ENCODE results near the gene SUSD2.
"Not testable (repeated sequence)": the region's sequence is repeated elsewhere in the genome, so short reads cannot be mapped to it uniquely, and the experiment has no call there.

The SUSD2 gene

DNA sequence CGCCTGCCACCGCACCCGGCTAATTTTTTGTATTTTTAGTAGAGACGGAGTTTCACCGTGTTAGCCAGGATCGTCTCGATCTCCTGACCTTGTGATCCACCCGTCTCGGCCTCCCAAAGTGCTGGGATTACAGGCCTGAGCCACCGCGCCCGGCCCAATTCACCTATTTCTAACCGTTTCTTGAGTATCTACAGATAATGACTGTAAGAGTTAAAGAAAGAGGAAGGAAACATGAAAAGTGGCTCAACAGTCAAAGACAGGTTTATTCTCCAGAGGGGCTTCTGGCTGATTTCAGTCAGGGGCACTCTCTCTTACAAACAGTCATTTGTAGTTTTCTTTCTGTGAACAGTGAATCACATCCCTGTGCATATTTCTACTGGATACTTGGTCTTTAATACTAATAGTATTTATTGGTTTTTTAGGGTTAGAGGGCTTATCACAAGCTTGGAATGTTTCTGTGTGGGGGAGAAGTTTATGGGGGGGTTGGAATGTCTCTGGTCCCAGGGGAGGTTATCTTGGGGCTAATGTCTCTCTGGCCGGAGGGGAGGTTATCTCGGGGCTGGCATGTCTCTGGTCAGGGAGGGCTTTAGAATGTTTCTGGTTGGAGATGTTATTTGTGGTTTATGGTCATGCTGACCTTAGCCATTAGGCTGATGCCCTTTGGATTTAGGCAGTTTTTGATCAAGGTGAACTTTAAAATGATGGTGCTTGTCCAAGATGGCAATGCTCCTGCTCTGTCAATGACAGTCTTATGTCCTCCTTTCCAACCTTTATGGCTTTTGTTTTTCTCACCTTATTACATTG lies 25.4 kb downstream of the SUSD2 start:
- not testable (repeated sequence) for DNase-seq (ENCODE audit: low spot score in 2 of 2); H3K4me3 Mint-ChIP-seq; H3K36me3 Mint-ChIP-seq; H3K9me3 Mint-ChIP-seq; ATAC-seq
- Mint-ChIP-seq H3K4me1 (peaks cover 11% of the 10 kb centered on the region), H3K27ac (peak overlapping the region; percentile 14)

DNA sequence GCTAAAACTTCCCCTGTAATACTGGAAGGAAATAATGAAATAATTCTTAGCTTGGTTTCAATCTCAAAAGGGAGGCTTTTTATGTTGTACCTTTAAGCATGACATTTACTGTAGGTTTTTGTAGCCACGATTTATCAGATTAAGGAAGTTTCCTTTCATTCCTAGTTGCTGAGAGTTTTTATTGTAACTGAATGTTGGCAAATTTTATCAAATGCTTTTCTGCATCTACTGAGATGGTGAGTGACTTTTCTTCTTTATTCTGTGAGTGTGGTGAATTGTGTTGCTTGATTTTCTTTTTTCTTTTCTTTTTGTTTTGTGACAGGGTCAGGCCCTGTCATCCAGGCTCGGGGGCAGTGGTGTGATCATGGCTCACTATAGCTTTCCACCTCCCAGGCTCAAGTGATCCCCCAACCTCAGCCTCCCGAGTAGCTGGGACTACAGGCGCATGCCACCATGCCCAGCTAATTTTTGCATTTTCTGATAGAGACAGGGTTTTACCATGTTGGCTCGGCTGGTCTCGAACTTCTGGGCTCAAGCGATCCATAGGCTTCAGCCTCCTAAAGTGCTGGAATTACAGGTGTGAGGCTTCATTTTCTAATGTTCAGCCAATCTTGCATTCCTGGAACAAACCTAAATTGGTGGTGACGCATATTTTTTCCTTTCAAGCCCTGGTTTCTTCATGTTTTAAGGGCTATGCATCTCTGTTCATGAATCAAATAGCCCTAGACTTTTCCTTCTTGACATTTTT lies 26.2 kb downstream of the SUSD2 start:
- DNase-seq (ENCODE audit: low spot score in 2 of 2), result no peak

DNA sequence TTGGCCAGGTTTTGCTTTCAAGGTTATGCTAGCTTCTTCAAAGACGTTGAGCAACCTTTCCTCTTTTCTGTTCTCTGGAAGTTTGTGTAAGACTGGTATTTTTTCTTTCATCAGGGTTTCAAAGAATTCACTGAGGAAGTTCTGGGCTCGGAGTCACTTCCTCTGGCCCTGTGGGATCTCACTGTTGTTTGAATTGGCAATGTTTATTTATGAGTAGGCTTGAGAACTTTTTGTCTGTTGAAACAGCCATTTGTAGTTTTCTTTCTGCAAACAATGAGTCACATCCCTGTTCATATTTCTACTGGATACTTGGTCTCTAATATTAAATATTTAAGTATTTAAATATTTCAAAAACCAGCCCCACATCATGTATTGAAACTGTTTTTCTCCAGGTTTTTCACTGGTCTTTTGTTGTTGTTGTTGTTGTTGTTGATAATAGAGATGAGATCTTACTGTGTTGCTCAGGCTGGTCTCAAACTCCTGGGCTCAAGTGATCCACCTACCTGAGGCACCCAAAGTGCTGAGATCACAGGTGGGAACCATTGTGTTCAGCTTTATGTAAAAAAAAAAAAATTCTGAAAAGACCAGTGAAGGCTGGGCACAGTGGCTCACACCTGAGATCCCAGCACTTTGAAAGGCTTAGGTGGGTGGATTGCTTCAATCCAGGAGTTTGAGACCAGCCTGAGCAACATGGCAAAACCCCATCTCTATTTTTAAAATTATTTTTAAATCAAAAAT lies 26.9 kb downstream of the SUSD2 start:
- no peak for DNase-seq (ENCODE audit: low spot score in 2 of 2)
- no peak overlapping the region for H3K4me3 Mint-ChIP-seq
- H3K9me3 Mint-ChIP-seq, result no peaks in the 10 kb centered on the region
- ATAC-seq, result no peak
- peak overlapping the region; percentile 14 for H3K27ac Mint-ChIP-seq
- peaks cover 11% of the 10 kb centered on the region for H3K4me1 Mint-ChIP-seq
- H3K36me3 Mint-ChIP-seq, result no peaks in the 10 kb centered on the region

More for the DNA sequence above, 26.2 kb downstream of the SUSD2 start:
- Mint-ChIP-seq H3K9me3 (no peaks in the 10 kb centered on the region), H3K4me3 (no peak overlapping the region), H3K27ac (peak overlapping the region; percentile 14), H3K4me1 (peaks cover 11% of the 10 kb centered on the region), H3K36me3 (no peaks in the 10 kb centered on the region)
- ATAC-seq, result no peak

DNA sequence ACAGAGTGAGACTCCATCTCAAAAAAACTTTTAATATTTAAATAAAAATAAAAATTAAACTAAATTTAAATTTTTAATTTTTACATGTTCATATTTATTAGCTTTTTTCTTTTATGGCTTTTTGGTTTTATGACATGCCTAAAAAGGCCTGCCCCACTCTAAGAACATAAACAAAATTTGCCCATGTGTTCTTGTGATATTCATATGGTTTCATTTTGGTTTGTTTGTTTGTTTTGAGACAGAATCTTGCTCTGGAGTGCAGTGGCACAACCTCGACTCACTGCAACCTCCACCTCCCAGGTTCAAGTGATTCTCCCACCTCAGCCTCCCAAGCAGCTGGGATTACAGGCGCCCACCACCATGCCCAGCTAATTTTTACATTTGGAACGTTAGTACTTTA lies 27.7 kb downstream of the SUSD2 start:
- ATAC-seq (no peak), DNase-seq (ENCODE audit: low spot score in 2 of 2) (no peak)
- Mint-ChIP-seq H3K4me1 (peaks cover 11% of the 10 kb centered on the region), H3K9me3 (no peaks in the 10 kb centered on the region), H3K27ac (no peak overlapping the region), H3K4me3 (no peak overlapping the region), H3K36me3 (no peaks in the 10 kb centered on the region)

DNA sequence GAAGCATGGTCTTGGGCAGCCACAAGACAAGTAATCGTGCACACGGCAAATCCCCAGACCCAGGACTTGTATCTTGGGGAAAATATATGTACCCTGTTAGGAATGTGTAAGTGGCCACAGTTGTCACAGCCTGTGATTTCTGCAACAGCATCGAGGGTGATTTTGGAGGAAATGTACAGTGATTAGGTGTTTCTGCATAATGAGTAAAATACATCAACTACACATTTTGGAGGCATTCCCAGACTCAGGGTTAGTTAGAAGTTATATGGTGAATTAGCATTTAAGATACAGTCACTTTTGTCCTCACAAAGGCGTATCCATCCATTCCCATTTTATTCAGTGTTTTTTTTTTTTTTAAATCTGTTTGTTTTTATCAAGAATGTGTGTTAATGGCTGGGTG lies 28.4 kb downstream of the SUSD2 start:
- Mint-ChIP-seq H3K27ac (no peak overlapping the region), H3K4me1 (peaks cover 11% of the 10 kb centered on the region), H3K4me3 (no peak overlapping the region), H3K9me3 (no peaks in the 10 kb centered on the region), H3K36me3 (no peaks in the 10 kb centered on the region)
- ATAC-seq (no peak), DNase-seq (ENCODE audit: low spot score in 2 of 2) (no peak)

DNA sequence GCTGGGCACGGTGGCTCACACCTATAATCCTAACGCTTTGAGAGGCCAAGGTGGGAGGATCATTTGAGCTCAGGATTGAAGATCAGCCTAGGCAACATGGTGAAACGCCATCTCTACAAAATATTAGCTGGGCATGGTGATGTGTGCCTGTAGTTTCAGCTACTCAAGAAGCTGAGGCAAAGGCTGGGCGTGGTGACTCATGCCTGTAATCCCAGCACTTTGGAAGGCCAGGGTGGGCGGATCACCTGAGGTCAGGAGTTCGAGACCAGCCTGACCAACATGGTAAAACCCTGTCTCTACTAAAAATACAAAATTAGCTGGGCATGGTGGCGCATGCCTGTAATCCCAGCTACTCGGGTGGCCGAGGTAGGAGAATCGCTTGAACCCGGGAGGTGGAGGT lies 29.1 kb downstream of the SUSD2 start:
- not testable (repeated sequence) for DNase-seq (ENCODE audit: low spot score in 2 of 2); H3K9me3 Mint-ChIP-seq; H3K4me3 Mint-ChIP-seq; H3K36me3 Mint-ChIP-seq; H3K27ac Mint-ChIP-seq; ATAC-seq
- H3K4me1 Mint-ChIP-seq, result peaks cover 11% of the 10 kb centered on the region

DNA sequence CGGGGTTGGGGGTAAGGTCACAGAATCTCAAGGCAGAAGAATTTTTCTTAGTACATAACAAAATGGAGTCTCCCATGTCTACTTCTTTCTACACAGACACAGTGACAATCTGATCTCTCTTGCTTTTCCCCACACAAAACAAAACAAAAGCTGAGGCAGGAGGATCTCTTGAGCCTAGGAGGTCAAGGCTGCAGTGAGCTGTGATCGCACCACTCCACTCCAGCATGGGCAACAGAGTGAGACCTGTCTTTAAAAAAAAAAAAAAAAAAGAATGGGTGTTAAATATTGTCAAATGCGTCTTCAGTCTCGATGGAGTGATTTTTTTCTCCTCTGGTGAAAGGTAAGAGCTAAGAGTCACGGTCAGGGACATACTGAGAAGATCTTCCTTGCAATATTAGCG lies 30.4 kb downstream of the SUSD2 start:
- H3K27ac Mint-ChIP-seq, result not testable (repeated sequence)

DNA sequence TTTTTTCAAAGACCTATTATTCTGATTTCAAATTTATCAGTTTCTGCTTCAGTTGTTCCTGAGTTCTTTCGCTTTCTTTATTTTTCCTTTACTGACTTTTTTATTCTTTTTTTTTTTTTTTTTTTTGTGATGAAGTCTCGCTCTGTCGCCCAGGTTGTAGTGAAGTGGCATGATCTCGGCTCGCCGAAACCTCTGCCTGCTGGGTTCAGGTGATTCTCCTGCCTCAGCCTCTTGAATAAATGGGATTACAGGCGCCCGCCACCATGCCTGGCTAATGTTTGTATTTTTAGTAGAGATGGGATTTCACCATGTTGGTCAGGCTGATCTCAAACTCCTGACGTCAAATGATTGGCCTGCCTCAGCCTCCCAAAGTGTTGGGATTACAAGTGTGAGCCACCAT lies 31.8 kb downstream of the SUSD2 start:
- not testable (repeated sequence) for H3K4me3 Mint-ChIP-seq

More for the DNA sequence above, 30.4 kb downstream of the SUSD2 start:
- not testable (repeated sequence) for H3K4me3 Mint-ChIP-seq; DNase-seq (ENCODE audit: low spot score in 2 of 2); H3K36me3 Mint-ChIP-seq; H3K9me3 Mint-ChIP-seq; ATAC-seq
- H3K4me1 Mint-ChIP-seq, result peaks cover 11% of the 10 kb centered on the region

DNA sequence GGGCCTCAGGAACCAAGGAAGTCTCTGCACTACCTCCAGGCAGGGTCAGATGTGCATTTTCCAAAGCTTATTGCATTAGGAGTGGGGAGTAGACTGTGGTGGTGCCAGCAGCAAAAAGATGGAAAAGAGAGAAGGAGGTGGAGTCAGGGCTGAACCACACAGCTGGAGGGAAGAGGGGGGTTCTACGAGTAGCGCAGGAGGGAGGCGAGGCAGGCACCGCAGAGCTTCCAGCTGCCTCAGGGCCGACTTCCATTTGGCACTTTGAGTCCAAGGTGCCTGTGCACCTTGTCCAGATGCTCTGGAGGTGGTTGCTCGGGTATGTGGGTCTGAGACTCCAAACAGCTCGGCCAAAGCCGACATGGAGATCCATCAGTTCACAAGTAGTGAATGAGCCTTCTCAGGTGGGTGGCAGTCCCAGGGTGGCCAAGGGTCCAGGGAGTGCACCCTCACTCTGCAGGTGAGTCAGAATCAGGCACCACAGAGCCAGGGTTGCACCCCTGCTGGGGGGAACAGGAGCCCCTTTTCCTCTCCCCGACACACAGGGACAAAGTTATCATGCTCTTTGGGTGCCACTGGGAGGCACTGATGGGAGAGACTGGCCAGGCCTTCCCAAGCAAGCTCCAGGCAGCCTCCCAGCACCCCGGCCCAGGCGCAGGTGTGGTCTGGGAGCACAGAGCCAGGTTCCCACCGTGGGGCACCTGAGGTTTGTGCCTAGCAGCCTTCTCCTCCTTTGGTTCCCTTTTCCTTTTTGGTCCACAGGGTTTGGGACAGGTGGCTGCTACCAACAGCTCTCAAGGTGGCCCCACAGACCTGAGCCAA lies 33.4 kb downstream of the SUSD2 start:
- no peak overlapping the region for H3K4me3 Mint-ChIP-seq
- no peaks in the 10 kb centered on the region for H3K4me1 Mint-ChIP-seq
- DNase-seq (ENCODE audit: low spot score in 2 of 2) (no peak), ATAC-seq (no peak)
- H3K27ac Mint-ChIP-seq, result peak overlapping the region; percentile 27
- H3K36me3 Mint-ChIP-seq, result no peaks in the 10 kb centered on the region
- no peaks in the 10 kb centered on the region for H3K9me3 Mint-ChIP-seq

More for the DNA sequence above, 31.8 kb downstream of the SUSD2 start:
- not testable (repeated sequence) for DNase-seq (ENCODE audit: low spot score in 2 of 2); H3K27ac Mint-ChIP-seq; H3K9me3 Mint-ChIP-seq; H3K36me3 Mint-ChIP-seq; ATAC-seq; H3K4me1 Mint-ChIP-seq

DNA sequence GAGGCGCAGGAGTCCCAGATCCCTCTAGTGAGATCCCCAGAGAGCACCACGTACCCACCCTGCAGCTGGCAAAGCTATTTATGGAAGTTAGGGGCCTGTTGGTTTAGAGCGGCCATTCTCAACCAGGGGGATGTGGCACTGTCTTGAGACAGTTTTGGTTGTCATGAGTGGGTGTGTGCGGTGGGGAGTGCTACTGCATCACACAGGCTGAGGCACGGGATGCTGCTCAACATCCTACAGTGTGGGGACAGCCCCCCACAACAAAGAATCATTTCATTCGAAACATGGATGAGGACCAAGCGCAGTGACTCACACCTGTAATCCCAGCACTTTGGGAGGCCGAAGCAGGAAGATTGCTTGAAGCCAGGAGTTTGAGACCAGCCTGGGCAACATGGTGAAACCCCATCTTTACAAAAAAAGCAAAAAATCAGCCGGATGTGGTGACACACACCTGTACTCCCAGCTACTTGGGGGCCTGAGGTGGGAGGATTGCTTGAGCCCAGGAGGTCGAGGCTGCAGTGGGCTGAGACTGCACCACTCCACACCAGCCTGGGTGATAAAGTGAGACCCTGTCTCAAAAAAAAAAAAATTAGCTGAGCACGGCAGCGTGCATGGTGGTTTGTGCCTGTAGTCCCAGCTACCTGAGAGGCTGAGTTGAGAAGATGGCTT lies 35.4 kb downstream of the SUSD2 start:
- Mint-ChIP-seq H3K9me3 (no peaks in the 10 kb centered on the region), H3K4me1 (no peaks in the 10 kb centered on the region), H3K4me3 (no peak overlapping the region), H3K36me3 (no peaks in the 10 kb centered on the region), H3K27ac (no peak overlapping the region)
- DNase-seq (ENCODE audit: low spot score in 2 of 2), result no peak
- peak; percentile 85 for ATAC-seq

DNA sequence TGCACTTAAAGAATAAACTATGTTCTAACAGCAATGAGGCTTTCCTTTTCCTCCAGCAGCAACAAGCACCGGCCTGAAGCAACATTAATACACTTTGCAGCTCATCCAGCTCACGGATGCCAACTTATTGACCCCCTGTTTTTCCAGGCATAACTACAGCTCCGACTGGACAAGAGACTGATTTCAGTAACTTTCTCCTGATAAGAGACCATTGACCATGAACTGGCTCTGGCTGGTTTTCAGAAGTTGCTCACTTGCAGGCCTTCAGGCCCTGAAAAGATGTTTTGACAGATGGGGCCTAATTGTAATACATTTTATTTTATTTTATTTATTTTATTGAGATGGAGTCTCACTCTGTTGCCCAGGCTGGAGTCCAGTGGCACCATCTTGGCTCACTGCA lies 36.1 kb downstream of the SUSD2 start:
- no peaks in the 10 kb centered on the region for H3K4me1 Mint-ChIP-seq
- DNase-seq (ENCODE audit: low spot score in 2 of 2), result no peak
- H3K4me3 Mint-ChIP-seq, result no peak overlapping the region
- H3K9me3 Mint-ChIP-seq, result no peaks in the 10 kb centered on the region
- ATAC-seq, result no peak
- no peaks in the 10 kb centered on the region for H3K36me3 Mint-ChIP-seq
- H3K27ac Mint-ChIP-seq, result no peak overlapping the region

DNA sequence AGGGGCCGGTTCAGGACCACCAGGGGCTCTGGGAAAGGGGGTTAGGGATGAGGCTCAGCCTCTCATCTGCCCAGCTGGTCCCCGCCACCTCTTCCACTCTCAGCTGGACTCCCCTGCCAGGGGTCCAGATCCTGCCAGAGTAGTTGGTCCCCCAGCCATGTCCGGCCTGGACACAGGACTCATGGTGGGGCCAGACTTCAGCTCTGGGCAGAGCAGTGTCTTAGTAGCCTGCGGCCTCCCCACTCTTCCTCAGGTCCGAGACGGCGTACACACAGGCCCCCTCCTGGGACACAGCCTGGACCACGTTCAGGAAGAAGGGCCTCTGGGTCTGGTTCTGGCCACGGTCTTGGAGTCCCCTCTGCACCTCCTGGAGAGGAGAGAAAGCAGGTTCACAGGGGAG lies 38.5 kb downstream of the SUSD2 start:
- H3K27ac Mint-ChIP-seq, result no peak overlapping the region
- DNase-seq (ENCODE audit: low spot score in 2 of 2), result no peak

DNA sequence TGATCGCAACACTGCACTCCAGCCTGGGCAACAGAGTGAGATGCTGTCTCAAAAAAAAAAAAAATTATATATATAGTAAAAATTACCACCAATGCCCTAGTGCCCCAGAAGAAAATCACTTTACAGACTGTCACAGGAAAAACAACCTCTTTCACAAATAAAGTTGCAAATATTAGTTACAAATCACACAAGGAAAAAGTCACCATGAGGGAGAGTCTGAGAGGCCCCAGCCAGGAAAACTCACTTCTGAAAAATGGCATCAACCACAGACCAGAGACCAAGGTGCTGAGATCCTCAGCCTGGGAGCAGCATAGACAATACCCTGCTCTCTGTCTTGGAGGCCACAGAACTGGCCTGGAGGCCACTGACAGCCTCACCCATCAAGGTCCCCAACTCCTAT lies 43.2 kb downstream of the SUSD2 start:
- H3K9me3 Mint-ChIP-seq, result no peaks in the 10 kb centered on the region
- no peaks in the 10 kb centered on the region for H3K4me1 Mint-ChIP-seq
- H3K4me3 Mint-ChIP-seq, result no peak overlapping the region
- H3K36me3 Mint-ChIP-seq, result no peaks in the 10 kb centered on the region
- DNase-seq (ENCODE audit: low spot score in 2 of 2), result no peak
- no peak for ATAC-seq
- no peak overlapping the region for H3K27ac Mint-ChIP-seq

More for the DNA sequence above, 38.5 kb downstream of the SUSD2 start:
- no peaks in the 10 kb centered on the region for H3K36me3 Mint-ChIP-seq
- no peaks in the 10 kb centered on the region for H3K4me1 Mint-ChIP-seq
- no peak for ATAC-seq
- H3K4me3 Mint-ChIP-seq, result no peak overlapping the region
- no peaks in the 10 kb centered on the region for H3K9me3 Mint-ChIP-seq

DNA sequence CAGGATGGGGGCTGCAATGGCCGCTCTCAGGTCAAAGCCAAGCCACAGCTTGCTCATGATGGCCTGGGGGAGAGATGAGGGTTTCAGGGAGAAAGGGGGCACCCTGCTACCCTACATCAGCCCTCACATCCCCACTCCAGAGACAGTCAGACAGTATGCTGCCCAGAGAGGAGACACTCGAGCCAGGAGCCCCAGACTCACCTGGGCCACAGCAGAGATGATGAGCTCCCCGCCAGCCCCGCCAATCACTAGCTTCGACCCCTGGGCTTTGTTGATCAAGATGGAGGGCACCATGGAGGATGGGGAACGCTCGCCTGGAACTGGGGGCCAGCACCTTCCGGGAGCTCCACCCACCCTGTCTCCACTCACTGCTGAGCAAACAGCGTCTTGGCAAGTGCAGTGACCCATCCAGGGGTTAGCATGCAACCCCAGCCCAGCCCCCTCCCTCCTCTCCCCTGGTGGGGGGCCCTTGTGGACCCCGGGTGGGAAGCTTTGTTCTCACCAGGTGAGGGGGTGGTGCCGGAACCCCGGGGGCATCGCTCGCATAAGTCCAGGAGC lies 43.8 kb downstream of the SUSD2 start:
- ATAC-seq (no peak), DNase-seq (ENCODE audit: low spot score in 2 of 2) (no peak)
- no peak overlapping the region for H3K27ac Mint-ChIP-seq
- no peaks in the 10 kb centered on the region for H3K9me3 Mint-ChIP-seq
- H3K4me3 Mint-ChIP-seq, result no peak overlapping the region
- no peaks in the 10 kb centered on the region for H3K36me3 Mint-ChIP-seq
- no peaks in the 10 kb centered on the region for H3K4me1 Mint-ChIP-seq

All from stimulated activated effector memory CD8-positive, alpha-beta T cell treated with anti-CD3 and anti-CD28 coated beads, Interleukin-12 subunit alpha, Interleukin-12 subunit beta, amount 100 ng/mL, for 72 hours (primary cell).